ENCODE measurements around the gene RHOT2. TPM values are rescaled to one million over a fixed set of nuclear protein-coding genes. Genes with fewer than 3 reads are reported as not detected.

The RHOT2 gene
- total and polyA plus RNA-seq, 9 of the 15 experiments (the other 6 are each of a cell fraction or from before 2014, with no cell fraction given), result 5.0 to 373 (median 112) TPM

- no peak for TF ChIP-seq ZNF830 (CRISPR knock-in tag; IDR thresholded peaks at IDR 0.05)
- no peak for TF ChIP-seq ZNF212 (CRISPR knock-in tag; IDR thresholded peaks at IDR 0.05)
- no peak for TF ChIP-seq ZBTB49 (CRISPR knock-in tag; IDR thresholded peaks at IDR 0.05; ENCODE audit: borderline replicate concordance)
- TF ChIP-seq MGA (IDR thresholded peaks at IDR 0.05), result no peak
- TF ChIP-seq IFI16 (CRISPR knock-in tag; IDR thresholded peaks at IDR 0.05), result no peak
- no peak for TF ChIP-seq ARID4B (CRISPR knock-in tag; IDR thresholded peaks at IDR 0.05)
- TF ChIP-seq NR3C1 (CRISPR knock-in tag; IDR thresholded peaks at IDR 0.05), result no peak
- no peak for TF ChIP-seq NCOA4 (IDR thresholded peaks at IDR 0.05; ENCODE audit: partially characterized antibody)
- no peak for TF ChIP-seq ZNF75A (CRISPR knock-in tag; IDR thresholded peaks at IDR 0.05)
Observed at GRCh38 chr16:705431-706188, 37.7 kb downstream of the RHOT2 start, which contains the start of gene FBXL16 (continued).

Measured in K562 (cell line).